Non-pigmented ciliary epithelial cell (primary cell): ENCODE results near the gene BEND6.
"Not testable (repeated sequence)": the region's sequence is repeated elsewhere in the genome, so short reads cannot be mapped to it uniquely, and the experiment has no call there.

ENCODE experiments used
- DNase-seq: peaks from one replicate; pipeline ENCODE4 v3.0.0-alpha.2; 2010; ENCODE audit warnings: low read depth

The BEND6 gene

DNA sequence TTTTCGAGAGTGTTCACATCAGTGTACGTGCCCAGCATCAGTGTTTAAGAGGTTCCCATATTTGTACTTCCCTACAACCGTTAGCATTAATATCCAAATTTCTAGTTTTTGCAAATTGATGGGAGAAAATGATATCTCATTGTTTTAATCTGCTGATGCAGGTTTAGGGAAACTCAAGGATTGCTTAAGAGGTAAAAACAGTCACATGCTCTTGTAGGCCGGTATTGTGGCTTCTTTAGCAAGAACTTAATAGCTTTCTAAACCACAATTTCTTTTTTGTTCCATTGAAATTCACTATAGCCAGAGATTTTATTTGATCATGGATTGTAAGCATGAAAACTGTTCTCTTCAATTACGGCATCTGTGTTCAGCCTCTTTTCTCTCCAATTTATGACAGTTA lies 29.5 kb downstream of the BEND6 start:
- no peak for DNase-seq

DNA sequence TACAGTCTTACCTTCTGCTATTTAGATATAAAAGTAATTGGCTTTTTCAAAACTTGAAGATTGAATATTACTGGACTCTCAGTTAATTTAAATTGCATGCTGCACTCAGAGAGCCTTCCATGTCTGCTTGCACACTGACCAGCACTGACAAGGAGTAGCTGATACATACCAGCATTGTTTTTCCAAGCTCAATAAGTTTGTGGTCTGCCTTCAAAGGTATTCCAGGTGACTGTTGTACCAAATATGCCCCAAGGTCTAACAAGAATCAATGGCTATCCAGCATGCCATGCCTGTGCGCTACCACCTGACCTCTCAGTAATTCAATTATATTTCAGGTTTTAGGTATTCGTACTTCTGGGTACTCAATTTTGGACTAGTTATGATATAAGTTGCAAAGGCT lies 30.0 kb downstream of the BEND6 start:
- DNase-seq: no peak

DNA sequence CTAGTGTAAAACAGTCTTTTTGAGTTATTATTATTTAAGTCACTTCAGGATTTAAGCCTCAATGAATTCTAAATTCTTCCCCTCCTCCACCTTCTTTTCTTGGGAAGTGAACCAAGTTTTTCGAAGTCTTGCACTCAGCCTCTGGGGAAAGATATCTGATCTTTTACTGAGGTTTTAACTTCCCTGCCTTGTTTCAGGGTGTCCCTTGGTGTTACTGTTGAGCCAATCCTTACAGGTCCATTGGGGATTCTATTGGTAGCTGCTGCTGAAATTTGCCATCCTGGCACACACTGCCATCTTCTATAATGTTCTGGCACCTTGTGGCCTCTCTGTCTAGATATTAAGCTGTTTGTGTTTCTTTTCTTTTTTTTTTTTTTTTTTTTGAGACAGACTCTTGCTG lies 31.7 kb downstream of the BEND6 start:
- DNase-seq: no peak

DNA sequence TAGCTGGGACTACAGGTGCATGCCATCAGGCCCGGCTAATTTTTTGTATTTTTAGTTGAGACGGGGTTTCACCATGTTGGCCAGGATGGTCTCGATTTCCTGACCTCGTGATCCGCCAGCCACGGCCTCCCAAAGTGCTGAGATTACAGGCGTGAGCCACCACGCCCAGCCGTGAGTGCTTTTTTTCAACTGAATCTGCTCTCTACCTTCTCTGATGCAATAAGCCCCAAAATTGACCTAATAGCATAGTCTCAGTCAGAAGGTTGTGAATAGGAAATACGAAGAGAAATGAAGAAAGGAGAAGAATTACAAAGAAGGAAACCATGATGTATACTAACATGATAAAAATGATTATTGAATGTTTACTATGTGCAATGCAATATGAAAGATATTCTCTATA lies 33.2 kb downstream of the BEND6 start:
- no peak for DNase-seq

DNA sequence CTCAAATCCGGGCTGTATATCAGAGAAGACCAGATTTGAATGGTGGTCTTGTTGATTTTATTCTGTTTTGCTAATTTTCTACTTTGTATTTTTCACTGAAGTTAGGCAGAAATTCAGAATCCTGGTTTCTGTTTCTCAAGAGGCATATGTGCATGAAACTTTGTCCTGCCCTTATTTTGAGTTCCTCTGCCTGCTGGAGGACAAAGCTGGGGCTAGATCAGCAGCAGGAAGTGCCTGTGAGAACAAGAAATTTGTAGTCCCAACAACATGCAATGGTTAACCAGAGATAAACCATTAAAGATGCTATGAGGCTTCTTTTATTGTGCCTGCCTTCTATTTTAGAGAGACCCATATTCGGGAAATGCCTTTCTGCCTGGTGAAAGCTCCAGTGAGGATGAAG lies 37.1 kb downstream of the BEND6 start:
- DNase-seq: no peak

DNA sequence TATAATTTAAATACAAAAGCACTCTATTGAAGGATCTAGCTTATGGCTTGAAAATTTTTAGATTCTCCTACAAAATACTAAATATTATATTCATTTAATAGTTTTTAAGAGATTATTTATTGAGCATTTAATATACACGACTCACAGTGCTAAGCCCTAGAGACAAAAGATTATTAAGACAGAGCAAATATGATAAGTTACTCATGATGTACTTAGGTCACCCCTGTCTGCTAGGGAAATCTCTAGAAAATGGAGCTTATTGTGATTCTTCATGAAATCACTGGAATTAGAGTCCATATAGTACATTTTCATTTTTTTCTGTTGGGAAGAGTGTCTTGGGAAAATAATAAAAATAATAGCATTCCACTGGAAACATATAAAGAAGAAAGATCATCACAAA lies 37.8 kb downstream of the BEND6 start:
- DNase-seq: no peak

DNA sequence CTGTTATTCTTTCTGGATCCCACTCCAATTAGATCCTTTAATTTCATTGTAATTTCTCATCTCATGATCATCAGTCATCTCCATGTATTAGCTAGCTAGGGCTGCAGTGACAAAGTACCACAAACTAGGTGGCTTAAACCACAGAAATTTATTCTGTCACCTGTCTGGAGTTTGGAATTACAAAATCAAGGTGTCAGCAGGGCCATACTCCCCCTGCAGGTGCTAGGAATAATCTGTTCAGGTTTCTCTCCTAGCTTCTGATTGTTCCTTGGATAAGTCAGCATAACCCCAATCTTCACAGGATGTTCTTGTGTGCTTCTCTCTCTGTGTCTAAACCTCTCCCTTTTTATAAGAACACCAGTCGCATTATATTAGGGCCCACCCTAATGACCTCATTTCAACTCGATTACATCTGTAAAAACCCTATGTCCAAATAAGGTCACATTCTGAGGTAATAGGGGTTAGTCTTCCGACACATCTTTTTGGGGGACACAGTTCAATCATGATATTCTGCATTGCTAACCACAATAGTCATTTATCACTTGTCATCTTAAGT lies 40.5 kb downstream of the BEND6 start:
- no peak for DNase-seq

DNA sequence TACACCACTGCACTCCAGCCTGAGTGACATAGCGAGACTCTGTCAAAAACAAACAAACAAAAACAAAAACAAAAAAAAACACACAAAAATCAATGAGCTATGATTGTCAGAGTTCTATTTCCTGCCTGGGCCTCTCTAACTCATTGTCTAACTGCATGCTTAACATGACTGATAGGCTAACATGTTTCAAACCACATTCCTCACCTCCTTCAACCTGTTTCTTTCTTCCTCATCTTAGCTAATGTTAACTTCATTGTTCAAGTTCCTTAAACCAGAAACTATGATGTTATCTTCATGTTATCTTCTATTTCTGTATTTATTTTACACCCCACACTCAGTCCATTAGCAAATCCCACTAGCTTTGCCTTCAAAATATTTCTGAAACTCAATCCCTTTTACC lies 41.5 kb downstream of the BEND6 start:
- no peak for DNase-seq

DNA sequence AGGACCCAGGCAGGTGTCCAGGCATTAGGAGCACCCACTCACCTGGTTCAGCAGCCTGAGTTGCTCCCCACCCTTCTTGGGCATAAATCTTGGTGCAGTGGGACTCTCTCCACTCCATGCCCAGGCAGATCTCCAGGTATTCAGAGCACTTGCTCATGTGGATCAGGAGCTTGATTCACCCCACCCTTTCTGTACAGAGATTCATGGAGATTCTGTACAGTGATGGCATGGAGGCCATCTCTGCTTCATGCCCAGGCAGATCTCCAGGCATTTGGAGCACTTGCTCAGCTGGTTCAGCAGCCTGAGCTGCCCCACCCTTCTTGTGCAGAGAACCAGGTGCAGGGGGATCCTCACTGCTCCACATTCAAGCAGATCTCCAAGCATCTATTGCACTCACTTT lies 44.1 kb downstream of the BEND6 start:
- no peak for DNase-seq

DNA sequence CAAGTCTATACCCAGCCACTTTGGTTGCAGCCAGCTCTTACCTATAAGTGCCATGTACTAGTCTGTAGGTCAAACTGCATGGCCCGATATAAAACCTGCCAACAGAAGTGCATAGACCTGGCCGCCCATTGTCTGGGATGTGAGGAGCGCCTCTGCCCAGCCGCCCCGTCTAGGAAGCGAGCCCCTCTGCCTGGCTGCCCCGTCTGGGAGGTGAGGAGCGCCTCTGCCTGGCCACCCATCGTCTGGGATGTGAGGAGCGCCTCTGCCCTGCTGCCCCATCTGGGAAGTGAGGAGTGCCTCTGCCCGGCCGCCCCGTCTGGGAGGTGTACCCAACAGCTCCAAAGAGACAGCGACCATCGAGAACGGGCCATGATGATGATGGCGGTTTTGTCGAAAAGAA lies 44.8 kb downstream of the BEND6 start:
- not testable (repeated sequence) for DNase-seq

DNA sequence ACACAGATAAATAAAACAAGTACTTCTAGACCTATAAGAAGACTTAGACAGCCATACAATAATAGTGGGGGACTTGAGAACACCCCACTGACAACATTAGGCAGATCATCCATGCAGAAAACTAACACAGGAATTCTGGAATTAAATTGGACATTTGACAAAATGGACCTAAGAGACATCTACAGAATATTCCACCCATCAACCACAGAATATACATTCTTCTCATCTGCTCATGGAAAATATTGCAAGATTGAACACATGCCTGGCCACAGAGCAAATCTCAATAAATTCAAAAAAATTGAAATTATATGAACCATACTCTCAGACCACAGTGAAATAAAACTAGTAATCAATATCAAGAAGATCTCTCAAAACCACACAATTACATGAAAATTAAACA lies 47.3 kb downstream of the BEND6 start:
- DNase-seq: no peak

DNA sequence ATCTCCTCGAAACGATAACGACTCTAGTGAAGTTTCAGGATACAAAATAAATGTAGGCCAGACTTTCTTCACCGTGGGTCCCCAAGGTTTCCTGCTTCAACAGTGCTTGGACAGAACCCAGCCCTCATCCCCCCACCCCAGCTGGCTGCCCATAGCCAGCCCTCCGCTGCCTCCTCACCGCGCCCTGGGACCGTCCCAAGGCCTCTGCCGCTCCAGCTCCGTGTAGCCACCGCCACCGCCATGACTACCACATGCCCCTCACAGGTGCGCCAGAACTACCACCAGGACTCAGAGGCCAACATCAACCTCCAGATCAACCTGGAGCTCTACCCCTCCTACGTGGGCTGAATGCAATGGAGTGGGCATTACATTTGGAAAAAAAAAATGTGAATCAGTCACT lies 49.4 kb downstream of the BEND6 start:
- no peak for DNase-seq

DNA sequence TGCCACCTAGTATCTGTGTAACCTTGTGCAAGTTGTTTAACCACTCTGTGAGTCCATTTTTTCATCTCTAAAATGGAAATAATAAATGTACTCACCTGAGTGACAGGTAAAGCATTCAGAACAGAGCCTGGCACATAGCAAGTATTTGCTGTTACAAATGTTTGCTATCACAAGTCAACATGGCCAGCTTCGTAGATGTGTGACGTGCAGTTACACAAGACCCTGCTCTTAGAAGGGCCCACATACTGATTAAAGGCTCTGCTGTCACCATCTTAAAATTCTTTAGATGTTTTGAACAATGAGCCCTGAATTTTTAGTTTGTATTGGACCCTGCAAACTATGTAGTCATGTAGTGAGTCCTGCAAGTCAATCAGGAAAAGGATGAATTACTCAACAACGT lies 51.2 kb downstream of the BEND6 start:
- no peak for DNase-seq

DNA sequence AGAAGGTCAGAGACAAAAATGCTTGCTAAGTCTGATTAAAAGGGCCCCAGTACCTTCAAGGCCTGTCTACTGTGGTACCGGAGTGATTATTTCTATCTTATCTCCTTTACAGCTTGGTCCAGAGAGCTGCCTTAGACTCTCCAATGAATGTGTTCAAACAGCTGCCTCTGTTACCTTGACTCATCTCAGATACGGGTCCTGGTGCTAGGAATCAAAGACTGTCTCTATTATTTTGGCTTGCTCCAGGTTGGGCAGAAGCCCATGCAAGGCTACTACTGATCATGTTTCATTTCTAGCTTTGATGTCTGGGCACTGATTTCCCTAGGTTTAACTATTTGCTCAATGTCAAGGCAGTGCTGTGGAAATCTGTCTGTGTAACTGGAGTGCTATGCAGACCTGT lies 53.2 kb downstream of the BEND6 start:
- not testable (repeated sequence) for DNase-seq

DNA sequence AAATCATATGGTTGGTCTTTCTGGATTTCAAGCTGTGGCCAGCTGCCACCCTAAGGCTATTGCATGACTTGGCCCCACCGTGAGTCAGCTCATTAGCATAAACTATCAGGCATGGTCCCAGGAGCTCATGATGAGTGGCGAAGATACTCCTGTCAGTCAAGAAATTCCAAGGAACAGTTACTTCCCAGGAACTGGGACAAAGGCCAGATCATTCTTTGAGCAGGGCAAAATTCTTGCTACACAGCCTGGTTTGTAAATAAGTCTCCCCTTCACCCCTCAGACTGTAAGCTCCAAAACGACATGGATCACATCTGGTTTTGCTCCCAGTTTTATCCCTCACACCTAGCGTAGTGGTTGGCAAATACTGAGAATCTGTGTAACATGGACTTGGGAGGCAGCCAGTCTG lies 58.6 kb downstream of the BEND6 start:
- no peak for DNase-seq

DNA sequence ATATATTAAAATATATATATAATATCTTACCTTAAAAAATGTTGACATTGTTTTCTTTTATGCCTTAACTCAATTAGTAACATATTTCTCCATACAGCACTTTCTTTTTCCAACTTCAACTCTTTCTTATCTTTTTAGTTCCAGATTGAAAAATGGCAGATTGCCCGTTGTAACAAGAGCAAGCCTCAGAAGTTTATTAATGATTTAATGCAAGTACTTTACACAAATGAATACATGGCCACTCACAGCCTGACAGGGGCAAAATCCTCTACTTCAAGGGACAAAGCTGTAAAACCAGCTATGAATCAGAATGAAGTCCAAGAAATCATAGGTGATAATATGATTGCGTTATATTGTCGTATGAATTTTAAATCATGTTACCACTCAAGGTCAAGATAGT lies 62.2 kb downstream of the BEND6 start:
- no peak for DNase-seq

DNA sequence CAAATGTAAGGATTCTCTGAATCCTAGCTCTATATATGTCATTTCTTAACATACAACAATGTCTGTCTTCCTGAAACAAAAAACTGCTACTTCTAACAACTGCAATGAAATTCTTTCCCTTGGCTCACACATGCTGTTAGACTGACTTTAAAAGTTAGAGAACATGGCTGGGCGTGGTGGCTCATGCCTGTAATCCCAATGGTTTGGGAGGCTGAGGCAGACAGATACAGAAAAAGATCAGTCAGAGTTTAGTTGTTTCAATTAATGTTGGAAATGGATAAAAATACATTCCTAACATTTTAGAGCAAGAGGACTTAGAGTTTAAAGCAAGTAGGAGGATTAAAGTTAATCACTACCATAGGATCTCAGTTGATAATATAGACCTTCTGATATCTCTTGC lies 62.9 kb downstream of the BEND6 start:
- no peak for DNase-seq

DNA sequence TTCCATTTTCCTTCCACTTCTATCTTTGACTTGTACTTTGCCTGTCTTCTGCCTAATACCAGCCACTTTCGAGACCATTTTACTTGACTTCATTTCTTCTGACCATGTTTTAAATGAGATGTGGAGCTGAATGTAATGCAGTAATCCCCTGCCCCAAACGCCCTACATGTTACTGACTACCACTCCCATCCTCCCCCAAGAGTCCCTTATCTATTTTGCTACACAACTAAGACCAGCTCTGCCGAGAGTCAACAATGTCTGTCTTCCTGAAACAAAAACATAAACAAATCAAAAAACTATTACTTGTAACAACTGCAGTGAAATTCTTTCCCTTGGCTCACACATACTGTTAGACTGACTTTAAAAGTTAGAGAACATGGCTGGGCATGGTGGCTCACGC lies 64.5 kb downstream of the BEND6 start:
- no peak for DNase-seq

DNA sequence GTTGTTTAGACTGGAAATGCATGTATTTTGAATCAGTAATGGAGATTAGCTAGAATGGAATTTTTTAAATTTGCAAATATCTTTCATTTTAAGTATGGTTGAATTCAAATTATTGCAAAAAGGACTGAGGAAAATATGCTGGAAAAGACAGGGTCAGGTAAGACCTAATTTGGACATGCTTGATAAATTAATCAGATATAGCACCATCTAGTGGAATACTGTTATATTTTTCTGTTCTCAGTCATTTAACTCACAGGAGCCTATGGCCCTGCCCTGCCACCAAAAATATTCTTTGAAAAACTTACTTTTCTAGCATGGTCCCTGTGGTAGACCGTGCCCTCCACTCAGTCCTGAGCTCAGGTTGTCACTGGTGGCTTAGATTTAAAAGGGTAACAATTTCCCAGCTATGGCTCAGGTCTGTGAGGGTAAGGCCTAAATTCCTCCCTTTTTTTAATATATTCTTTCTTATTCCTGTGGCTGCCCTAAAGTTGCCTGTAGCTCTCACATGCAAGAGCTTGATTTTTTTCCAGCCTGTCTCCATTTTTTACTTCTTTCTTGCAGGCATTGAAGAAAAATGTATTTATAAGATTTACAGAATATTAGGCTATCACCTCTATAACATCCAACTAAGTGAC lies 66.3 kb downstream of the BEND6 start:
- DNase-seq: no peak

DNA sequence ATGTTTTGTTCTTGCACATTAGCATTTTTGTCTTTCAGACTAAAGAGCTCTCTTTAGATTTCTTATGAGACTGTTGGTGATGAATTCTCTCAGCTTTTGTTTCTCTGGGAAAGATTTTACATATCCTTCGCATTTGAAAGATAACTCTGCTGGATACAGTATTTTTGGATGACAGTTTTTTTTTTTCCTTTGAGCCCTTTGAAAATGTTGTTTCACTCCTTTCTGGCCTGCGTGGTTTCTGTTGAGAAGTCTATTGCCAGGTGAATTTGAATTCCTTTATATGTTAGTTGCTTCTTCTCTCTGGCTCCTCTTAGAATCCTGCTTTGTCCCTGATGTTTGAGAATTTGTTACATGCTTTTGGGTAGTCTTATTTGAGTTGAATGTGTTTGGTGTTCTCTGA lies 69.4 kb downstream of the BEND6 start:
- no peak for DNase-seq

DNA sequence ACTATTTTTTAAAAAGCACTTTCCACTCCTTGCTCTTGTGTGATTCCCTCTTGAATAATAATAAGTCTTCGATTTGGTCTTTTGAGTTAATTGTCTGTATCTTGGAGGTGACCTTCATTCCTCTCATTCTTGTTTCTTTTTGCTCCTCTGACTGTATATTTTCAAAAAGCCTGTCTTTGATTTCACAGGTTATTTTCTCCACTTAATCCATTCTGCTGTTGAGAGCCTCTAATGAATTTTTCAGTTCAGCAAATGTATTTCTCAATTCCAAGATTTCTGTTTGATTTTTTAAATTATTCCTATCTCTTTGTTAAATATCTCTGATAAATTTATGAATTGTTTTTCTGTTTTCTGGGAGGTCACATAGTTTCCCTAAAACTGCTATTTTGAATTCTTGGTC lies 69.9 kb downstream of the BEND6 start:
- no peak for DNase-seq

DNA sequence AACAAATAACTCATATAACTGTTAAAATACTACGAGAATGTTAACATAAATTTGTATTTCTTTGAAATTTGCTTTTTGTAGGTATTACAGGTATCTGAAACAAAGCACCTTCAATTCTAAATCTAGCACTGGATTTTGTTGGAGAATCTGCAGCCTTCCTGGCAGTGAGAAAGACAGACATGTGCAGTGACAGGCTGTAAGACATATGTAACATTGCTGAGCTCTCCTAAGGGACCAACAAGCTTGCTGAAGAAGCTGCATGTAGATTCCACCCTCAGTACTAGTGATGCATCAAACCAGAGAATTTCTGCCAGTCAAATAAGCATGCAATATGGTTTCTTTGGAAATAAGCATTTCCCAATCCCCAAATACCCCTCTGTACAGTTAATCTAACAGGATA lies 71.1 kb downstream of the BEND6 start:
- no peak for DNase-seq

DNA sequence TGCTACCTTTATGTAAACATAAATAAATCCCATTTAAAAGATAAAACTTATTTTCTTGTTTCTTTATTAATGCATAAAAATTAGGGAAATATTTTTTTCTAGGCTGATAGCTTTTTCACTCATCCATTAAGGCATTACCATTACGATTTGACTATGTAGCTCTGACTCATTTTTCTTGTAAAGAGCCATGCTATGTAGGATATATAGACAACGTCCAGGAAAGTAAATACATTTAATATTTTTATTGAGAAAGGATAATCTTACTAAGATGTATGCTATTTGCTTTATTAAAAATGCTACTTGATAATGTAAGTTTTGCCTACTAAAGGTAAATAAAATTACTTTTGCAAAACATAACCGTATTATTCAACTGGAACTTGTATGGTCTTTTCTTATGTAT lies 72.4 kb downstream of the BEND6 start:
- no peak for DNase-seq

DNA sequence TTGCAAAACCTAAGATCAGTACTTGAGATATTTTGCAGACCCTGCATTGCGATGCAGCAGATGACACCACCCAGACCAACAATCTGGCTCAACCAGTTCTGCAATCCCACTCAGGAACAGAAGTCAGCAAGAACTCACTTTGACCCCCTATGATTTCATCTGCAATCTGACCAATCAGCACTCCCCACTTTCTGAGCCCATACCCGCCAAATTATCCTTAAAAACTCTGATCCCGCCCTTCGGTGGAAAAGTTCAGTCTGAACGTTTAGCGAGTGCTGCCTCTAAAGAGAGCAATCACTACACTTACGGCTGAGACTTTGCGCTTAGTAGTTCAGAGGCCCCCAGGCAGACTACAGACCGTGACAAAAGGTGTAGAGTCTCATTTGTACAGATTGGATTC lies 74.3 kb downstream of the BEND6 start:
- no peak for DNase-seq

DNA sequence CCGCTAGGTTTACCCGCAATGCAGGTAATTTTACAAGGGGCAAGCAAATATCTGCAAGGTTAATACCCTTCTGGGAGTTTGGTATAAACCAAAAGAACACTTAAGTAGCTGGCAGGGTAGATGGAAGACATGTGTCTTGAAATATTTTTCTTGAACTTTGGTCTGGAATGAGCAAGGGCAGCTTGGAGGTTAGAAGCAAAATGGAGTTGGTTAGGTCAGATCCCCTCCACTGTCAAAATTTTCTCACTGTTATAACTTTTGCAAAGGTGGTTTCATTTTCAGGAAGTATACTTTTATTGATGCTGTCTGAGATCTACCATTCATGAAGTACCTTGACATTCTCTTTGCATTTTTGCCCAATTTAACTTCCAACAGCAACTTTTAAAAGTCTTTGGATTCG lies 78.3 kb downstream of the BEND6 start:
- no peak for DNase-seq
